HG03520 (cell line): Measurements from ENCODE around the gene MYO1A.
"Not testable (repeated sequence)": the region's sequence is repeated elsewhere in the genome, so short reads cannot be mapped to it uniquely, and the experiment has no call there.

Source experiments
- ATAC-seq: cut with Tn5 transposase; IDR thresholded peaks from one replicate; pipeline ENCODE4 v1.9.1; 2021; ENCODE audit warnings: mild to moderate bottlenecking, moderate library complexity; ENCODE audit not compliant: unreplicated experiment

The MYO1A gene

DNA sequence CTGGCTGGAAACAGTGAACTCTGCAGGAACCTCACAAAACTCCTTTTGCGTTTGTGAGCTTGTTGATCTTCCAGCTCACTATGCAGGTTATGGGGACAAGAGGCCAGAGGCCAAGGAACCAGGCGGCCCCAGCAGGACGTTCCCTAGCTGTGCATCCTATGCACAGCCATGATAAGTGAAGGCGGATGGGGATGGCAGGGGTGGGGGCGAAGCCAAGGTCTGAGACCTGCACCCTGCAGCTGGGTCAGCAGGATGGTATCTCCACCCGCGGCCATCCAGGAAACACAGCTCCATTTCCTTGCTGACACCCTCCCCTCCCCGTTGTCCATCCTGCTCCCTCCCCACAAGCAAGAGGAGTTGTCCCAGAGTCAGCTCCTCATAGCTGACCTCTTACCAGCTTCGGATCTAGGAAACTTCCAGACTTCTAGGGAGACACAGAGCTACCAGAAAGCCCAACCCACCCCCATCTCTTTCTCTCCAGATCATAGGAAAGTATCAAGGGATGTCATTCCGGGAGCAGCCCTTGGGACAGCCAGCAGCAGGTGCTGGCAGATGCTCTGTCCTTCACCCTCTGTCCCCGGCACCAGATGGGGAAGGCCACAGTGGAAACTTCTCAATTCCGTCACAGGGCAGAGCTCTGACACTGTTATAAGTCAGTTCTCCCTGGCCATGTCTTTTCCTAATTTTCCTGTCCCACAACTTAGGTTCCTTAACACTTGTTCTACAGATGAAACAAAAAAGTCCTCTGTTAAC, 53.0 kb downstream of the MYO1A start:
- no peak for ATAC-seq

DNA sequence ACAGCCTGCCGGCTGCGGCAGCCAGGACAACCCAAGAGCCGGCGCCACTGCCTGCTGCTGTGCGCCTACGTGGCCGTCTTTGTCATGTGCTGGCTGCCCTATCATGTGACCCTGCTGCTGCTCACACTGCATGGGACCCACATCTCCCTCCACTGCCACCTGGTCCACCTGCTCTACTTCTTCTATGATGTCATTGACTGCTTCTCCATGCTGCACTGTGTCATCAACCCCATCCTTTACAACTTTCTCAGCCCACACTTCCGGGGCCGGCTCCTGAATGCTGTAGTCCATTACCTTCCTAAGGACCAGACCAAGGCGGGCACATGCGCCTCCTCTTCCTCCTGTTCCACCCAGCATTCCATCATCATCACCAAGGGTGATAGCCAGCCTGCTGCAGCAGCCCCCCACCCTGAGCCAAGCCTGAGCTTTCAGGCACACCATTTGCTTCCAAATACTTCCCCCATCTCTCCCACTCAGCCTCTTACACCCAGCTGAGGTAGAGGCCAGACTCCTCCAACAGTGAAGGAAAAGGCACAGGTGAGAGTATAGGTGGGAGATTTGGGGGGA, 53.9 kb downstream of the MYO1A start:
- ATAC-seq: no peak

DNA sequence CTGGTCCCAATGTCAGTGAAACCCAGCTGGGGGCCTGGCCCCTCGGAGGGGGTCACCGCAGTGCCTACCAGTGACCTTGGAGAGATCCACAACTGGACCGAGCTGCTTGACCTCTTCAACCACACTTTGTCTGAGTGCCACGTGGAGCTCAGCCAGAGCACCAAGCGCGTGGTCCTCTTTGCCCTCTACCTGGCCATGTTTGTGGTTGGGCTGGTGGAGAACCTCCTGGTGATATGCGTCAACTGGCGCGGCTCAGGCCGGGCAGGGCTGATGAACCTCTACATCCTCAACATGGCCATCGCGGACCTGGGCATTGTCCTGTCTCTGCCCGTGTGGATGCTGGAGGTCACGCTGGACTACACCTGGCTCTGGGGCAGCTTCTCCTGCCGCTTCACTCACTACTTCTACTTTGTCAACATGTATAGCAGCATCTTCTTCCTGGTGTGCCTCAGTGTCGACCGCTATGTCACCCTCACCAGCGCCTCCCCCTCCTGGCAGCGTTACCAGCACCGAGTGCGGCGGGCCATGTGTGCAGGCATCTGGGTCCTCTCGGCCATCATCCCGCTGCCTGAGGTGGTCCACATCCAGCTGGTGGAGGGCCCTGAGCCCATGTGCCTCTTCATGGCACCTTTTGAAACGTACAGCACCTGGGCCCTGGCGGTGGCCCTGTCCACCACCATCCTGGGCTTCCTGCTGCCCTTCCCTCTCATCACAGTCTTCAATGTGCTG, 54.6 kb downstream of the MYO1A start:
- no peak for ATAC-seq

DNA sequence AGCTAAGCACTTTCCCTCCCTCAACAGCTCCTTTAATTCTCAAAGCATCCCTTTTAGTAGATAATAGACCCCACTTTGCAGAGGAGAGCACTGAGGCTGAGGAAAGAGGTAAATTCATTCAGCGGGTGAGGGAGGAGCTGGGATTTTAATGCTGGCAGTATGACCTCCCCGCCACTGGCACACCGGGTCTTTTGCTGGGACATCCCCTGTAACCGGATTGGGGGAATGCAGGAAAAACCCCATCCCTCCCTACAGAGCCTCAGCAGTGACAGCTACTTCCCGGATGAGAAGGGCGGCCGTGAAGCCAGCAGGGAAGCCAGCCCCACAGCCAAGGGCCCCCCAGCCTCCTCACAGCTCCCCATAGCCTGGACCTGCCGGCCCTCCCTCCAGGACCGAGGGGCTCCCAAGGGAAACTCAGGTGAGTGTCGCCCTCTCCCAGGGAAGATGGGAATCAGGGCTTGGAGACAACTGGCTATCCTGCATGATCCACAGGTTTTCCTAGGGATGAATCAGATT, 55.6 kb downstream of the MYO1A start:
- ATAC-seq: no peak

DNA sequence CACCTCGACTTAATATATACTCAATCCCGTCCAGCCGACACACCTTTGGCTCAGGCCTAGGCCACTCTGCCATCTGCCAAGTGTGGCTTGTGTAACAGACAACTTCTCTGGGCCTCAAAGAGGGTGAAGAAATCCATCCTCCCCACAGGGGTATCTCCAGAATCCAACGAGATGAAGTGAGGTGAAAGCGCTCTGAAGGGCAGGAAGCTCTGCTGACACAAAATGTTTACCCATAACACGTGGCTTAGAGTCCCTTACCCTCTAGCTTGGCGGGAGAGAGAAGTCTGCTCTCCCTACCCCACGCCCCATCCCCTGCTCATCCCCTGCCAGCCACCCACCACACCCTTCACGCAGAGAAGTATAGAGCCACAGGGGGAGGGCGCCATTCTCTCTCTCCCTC, 56.6 kb downstream of the MYO1A start:
- ATAC-seq: no peak

DNA sequence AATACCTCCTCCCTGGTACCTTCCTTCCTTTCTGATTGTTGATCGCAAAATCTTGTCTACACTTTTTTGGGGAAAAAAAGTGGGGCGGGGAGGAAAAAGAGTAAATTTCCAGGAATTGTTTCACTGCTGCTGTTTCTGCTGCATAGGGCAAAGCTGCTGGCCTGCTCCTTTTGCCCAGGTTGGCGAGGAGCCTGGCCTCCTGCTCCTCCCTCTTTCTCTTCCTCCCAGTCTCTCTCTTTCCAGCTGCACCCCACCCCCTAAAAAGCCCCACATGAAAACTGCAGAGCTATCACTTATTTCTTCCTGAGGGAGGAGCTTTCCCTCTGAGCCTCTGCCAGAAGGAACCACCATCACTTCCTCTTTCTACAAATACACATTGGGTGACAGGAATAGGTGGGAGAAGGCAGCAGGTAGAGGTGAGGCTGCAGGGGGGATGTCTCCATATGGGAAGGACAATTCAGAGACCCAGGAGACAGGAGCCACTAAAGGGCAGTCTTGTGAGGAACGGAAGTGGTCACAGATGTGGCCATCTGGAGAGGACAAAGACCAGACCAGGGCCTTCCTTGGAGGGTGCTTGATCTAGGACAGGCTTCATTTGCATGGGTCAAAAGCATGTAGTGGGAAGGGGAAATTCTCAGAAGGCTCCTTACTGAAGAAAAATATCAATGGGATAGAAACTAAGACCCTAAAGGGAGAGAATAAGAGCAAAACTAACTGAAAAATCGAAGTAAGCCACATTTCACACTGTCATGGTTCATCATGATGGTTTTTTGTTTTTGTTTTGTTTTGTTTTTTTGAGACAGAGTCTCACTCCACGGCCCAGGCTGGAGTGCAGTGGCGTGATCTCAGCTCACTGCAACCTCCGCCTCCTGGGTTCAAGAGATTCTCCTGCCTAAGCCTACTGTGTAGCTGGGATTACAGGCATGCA, 58.3 kb downstream of the MYO1A start:
- ATAC-seq: no peak

DNA sequence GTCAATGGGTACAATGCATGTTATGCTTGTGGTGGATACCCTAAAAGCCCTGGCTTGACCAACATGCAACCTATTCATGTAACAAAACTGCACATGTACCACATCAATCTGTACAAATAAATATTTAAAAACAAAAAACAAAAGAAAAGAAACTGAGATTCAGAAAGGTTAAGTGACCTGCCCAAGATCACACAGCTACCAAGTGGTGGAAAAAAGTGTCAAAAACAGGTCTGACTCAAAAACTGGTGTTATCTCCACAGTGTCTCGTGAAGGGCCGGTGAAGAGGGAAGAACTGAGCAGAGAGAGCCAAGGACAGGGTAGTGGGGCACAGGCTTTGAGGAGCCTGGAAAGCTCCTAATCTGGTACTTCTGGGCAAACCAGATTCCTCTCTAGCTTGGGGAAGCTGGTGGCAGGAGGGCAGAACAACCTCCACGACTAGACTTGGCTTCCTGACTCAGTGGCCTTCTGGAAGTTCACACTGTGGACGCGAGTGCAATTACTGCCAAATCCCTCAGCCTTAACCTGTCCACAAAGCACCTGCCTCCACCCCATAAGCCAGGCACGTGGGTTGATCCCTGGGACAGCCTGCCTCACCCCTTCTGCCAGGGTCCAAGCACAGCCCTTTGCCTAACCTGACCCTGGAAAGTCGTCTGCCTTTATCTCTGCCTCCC, 59.1 kb downstream of the MYO1A start:
- no peak for ATAC-seq

DNA sequence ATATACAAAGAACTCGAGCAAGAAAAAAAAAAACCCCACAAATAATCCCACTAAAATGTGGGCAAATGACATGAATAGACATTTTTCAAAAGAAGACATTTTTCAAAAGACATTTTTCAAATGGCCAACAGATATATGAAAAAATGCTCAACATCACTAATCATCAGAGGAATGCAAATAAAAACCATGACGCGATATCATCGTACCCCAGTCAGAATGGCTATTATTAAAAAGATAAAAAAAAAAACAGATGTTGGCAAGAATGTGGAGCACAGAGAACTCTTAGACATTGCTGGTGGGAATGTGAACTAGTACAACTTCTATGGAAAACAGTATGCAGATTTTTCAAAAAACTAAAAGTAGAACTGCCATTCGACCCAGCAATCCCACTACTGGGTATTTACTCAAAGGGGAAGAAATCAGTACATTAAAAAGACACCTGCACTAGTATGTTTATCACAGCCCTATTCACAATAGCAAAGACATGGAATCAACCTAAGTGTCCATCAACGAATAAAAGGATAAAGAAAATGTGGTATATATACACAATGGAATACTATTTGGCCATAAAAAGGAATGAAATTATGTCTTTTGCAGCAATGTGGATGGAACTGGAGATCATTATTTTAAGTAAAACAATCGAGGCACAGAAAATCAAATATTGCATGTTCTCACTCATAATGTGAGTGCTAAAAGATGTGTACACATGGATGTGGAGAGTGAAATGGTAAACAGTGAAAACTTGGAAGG, 59.9 kb downstream of the MYO1A start:
- ATAC-seq: no peak

DNA sequence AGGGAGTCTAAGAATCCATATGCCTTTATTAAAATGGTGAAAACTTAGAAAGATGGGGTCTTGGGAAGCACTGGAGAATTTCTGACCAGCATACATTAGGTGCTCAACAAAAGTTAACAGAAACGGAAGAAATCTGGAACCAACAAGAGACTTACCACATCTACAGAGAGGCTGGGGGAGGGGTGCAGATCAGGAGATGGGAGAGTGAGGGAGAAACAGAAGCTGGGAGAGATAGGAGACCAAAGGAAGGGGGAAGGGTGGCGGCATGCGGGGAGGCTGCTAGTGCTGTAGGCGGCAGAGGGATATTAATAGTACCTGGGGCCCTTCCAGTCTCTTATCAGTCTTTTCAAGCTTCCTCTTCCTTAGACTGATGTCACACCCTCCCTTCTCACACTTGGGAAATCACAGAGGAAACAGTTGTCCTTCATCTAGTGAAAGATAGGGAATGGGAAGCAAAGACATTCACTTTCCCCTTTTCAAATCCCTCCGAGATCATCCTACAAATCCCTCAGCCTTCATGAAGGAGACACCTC, 61.7 kb downstream of the MYO1A start:
- no peak for ATAC-seq

DNA sequence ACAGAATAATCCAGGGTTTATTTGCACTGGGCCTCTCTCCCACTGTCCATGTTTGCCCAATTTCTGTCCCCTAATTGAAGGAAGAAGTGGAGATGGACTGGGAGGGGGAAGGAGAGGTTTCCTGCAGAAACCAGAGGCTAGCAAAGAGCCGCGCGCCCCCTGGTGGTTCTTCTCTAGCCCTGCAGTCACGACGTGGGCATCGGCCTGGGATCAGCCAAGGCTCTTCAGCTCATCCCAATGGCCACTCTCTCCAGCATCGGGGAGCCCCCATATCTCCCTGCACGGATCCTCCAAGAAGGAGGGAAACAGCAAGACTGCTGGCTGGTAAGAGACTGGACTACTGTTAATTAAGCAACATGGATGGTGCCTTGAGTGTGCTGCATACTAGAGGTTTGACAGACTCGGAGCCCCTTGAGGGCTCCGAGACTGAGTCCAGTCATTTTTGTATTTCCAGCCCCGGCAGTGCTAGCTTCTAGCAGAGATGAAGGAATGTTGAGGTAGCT, 62.3 kb downstream of the MYO1A start:
- ATAC-seq: peak; percentile 48

DNA sequence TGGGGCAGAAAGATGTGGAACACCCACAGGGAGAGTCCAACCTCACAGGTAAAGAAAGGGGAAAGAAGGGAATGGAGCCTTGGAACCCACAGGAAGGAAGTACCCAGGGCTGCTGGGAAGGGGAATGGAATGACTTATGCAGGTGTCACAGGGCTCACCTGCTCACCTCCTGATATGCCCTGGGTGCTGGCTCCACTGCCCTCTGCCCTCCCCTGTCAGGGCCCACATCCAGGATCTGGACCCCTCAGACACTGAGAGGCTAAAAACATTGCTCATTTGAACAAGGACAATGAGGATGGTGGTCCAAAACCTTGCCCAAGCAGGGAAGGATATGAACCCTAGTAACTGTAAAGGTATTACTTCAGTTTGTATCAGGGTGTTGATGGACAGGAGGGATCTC, 62.9 kb downstream of the MYO1A start:
- ATAC-seq: no peak

DNA sequence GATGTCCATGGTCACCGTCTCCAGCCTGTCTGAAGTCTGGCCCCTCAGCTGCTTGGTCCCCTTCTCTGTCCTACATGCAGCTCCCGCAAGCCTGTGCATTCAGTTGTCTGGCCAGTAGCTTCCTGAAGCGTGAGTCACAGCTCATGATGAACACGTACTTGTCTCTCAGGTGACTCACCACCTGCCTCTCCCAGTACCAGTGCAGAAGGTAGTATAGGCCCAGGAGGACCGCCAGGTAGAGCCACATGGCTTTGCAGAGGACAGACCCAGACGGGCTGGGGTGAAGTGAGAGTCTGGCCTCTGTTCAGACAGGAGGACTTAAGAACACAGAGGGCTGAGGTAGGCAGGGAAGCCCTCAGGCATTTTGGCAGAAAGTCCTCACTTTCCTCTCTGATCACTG, 64.2 kb downstream of the MYO1A start:
- ATAC-seq: not testable (repeated sequence)

DNA sequence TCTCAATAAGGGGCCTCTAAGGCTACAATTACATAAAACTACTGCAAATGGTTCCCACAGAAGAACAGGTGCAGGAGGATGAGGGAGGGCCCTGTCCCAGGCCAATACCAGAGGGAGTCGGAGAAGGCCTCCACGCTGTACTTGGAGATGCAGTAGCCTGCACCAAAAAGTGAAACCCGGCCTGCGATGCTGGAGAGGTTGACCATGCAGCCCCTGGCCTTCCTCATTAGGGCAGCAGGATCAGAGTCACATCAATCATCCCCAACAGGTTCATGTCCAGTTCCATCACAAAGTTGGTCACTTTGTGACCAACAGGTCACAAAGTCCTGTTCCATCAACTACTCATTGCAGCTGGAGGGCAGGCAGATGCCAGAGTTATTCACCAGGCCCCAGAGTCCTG, 66.5 kb downstream of the MYO1A start:
- no peak for ATAC-seq

DNA sequence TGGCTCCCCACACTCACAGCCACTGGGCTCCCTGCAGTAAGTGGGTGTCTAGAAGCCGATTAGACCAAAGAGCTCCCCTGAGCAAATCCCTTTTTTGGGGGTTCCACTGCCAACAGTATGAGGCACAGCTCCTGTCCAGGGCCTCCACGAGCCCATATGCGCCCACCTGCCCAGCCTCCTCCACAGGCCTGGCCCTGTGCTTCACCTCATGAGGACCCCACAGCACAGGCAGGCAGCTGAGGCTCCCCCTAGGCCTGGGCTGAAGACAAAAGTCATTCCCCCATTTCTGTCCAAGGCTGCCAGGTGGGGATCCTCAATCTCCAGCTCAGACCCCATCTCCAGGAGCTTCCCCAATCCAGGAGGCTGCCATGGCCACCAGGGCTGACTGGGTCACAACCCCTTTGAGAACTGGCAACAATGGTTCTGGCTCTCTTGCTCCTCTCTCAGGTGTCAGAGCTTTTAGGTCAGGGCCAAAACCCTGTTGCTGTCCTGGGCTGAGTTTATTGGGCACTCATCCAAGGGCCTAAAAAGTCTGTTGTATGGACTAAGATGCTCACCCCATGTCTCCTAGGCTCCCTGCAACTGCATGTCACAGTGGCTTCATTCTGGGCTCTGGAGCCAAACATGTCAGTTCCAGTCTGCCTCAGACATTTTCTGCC, 67.2 kb downstream of the MYO1A start:
- not testable (repeated sequence) for ATAC-seq

DNA sequence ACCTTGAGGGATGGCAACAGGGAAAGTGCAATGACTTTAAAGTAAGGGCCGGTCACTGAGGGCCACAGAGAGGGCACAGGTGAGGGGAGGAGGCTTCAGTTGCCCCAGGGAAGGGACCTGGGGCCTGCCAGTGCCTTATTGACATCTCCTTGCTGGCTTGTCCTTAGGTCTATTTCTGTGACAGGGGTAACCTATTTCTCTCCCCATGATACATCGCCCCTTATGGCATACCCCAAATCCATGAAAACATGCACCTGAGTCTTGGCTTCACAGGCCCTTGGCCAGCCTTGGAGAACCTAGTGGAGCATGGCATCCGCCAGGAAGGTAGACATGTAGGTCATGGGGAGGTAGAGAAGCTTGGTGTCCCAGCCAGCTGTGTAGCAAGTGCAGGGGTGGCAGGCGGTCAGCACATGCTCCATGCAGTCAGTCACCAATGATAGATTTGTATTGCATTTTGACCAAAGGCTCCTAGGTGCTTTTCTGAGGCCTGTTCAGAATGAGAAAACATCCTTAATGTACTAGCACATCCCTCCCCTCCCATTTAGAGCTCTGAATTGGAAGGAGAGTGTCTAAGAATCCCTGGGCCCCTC, 68.9 kb downstream of the MYO1A start:
- ATAC-seq: no peak

DNA sequence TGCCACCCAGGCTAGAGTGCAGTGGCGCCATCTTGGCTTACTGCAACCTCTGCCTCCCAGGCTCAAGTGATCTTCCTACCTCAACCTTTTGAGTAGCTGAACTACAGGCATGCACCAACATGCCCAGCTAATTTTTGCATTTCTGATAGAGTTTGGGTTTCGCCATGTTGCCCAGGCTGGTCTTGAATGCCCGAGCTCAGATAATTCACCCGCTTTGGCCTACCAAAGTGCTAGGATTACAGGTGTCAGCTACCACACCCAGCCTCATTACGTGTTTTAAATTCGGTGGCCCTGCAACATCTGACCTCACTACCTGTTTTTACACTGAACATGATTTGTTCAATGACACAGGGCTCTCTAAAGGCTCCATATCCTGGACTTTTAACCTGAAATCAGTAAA, 69.7 kb downstream of the MYO1A start:
- no peak for ATAC-seq

DNA sequence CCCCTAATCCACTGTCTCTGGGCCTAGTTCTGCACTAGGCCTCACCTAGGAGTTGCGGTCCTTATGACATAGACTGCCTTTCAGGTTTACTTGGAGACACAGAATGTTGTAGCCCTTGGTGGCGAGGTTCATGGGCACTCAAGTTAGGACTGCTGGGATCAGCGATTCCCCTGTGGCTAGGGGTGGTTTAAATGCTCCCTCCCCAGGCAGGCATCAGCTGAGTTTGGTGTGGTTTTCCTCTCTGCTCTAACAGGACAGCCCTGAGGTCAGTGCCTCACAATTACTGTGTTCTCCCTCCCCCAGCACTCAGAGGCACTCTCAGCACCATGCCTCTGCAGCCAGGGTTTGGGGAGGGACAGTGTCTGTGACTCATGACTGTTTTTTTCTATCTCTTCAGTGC, 70.3 kb downstream of the MYO1A start:
- ATAC-seq: no peak
